ENCODE measurements around the gene ZNF304. TPM values are rescaled to one million over a fixed set of nuclear protein-coding genes. Genes with fewer than 3 reads are reported as not detected.

Gene ZNF304
- total RNA-seq (2012; rRNA removed) (11.9 and 16.1 TPM in 2 replicates), polyA plus RNA-seq (2012; rRNA removed) (2.9 and 3.9 TPM in 2 replicates), Bru-seq, nascent RNA (percentile 71 among the genes with signal in this experiment), BruChase-seq, experiment 1, labeled RNA remaining after a 6-hour chase (percentile 61 among the genes with signal in this experiment), BruChase-seq, experiment 2, labeled RNA remaining after a 2-hour chase (percentile 70 among the genes with signal in this experiment)
- 1.1 and 1.5 TPM in 2 replicates for polyA plus RNA-seq (2012; cell fraction: cytosol; rRNA removed)
- polyA plus RNA-seq (2012; cell fraction: nucleus; rRNA removed; ENCODE audit: low replicate concordance): 1.6 and 7.9 TPM in 2 replicates
- long read RNA-seq, full-length matches to known transcripts: 5 of 7 reads
- long read RNA-seq, partial matches to known transcripts: 0 of 7 reads
- long read RNA-seq, other reads (novel, unspliced or antisense): 2 of 7 reads

DNA sequence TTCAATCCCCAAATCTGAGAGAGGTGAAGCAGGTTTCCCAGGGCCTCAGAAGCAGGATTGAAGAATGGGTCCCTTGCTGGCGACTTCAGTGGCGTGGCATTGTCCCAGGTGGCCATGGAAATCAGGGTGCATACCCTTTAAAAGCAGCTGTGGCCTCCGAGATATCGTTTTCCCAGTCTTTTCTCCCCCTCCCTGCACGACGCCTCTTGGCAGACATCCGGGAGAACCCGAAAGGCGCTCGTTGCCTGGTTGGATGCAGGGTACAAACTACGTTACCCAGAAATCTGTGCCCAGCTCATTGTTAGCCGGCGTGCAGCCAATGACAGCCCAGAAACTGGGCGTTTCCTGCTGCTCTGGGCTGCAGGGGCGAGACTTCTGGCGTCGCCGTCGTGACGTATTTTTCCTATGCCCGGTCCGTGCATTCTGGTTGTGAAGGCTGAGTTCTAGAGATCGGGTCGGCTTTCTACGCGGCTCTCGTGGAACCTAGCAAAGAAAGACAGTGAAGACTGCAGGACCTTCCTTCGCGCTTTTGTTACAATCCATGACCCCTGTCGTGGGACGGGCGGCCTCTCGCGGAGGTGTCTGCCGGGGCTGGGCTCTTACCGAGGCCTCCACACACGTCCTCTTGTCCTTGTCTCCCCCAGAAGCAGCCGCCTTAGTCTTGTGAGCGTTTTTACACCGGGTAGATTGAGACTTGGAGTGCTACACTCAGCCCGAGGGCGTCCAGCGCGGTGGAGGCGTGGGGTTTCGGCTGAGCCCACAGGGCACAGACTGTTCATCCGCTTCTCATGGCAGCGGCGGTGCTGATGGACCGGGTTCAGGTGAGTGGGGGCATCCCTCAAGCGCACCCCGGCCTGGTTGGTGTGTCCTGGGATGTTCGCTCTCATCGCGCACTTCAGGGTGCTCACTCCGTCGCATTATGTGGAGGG lies at the start of gene ZNF304:
Gene ZNF304, plus strand, starts transcription at position 395 of the 929 bp plus-strand sequence. Its CDS starts 394 bp downstream, at position 789.
- Histone ChIP-seq H3K14ac (replicated peaks; ENCODE audit: low read depth, low read length) (peak within 1 kb of the TSS; percentile 81), H2BK15ac (ENCODE audit: low read depth, low read length) (no peak within 1 kb of the TSS), H3K4ac (ENCODE audit: low read depth, low read length) (peak within 1 kb of the TSS; percentile 87), H4K91ac (ENCODE audit: insufficient read depth, low read depth, low read length) (peak within 1 kb of the TSS; percentile 85), H3K4me1 (ENCODE audit: control insufficient read depth, insufficient read depth, low read length) (peaks cover 4% of the 10 kb centered on the region; the same call in 1 of the 2 replicates), H3K36me3 (ENCODE audit: control insufficient read depth, insufficient read depth, low read length) (peaks cover 25% of the 10 kb centered on the region), H2AK9ac (replicated peaks; ENCODE audit: low read depth, low read length, poor library complexity) (peak within 1 kb of the TSS; percentile 47), H3K56ac (ENCODE audit: extremely low read depth, insufficient read depth, low read length) (peak within 1 kb of the TSS; percentile 76), H3K79me1 (ENCODE audit: low read depth in 1 of 2, low read length in 2 of 2) (peaks cover 16 to 47% of the 10 kb centered on the region in 2 experiments; a peak in 3 of 4 replicates), H2AFZ (replicated peaks; ENCODE audit: low read length, poor library complexity) (peak within 1 kb of the TSS; percentile 95), H3K9me1 (ENCODE audit: insufficient read depth, low read length) (peaks cover 15% of the 10 kb centered on the region), H3K18ac (ENCODE audit: low read depth, low read length) (peak within 1 kb of the TSS; percentile 42; the same call in 1 of the 2 replicates), H3K27me3 (ENCODE audit: control insufficient read depth, insufficient read depth, low read length) (no peaks in the 10 kb centered on the region), H3K4me3 (ENCODE audit: insufficient read depth, low read depth, low read length) (peak within 1 kb of the TSS; percentile 85), H2BK20ac (ENCODE audit: low read depth, low read length) (no peak within 1 kb of the TSS), H2AK5ac (ENCODE audit: low read depth, low read length) (peak within 1 kb of the TSS; percentile 62), H4K20me1 (ENCODE audit: insufficient read depth, low read length) (0 out of 2 replicates have a peak, but pooled peaks cover 10% of the 10 kb centered on the region), H3K9ac (ENCODE audit: low read depth, low read length) (peak within 1 kb of the TSS; percentile 96), H2BK5ac (ENCODE audit: low read depth, low read length, poor library complexity, severe bottlenecking) (peak within 1 kb of the TSS; percentile 80), H3K23ac (ENCODE audit: low read depth, low read length) (peak within 1 kb of the TSS; percentile 88; the same call in 1 of the 2 replicates), H4K5ac (ENCODE audit: low read depth, low read length) (peak within 1 kb of the TSS; percentile 99), H3K9me3 (ENCODE audit: control insufficient read depth, insufficient read depth, low read length) (no peaks in the 10 kb centered on the region), H3K27ac (ENCODE audit: insufficient read depth, low read length) (peak within 1 kb of the TSS; percentile 85), H4K8ac (ENCODE audit: low read depth in 2 of 2, low read length in 2 of 2) (peak within 1 kb of the TSS; percentile 96 to 98), H3K4me2 (ENCODE audit: low read depth, low read length) (peak within 1 kb of the TSS; percentile 90), H2BK120ac (ENCODE audit: low read depth, low read length) (peak within 1 kb of the TSS; percentile 30; the same call in 1 of the 2 replicates)
- WGBS, 2 experiments (ENCODE audit: extremely low coverage in 2 of 2, insufficient read length in 1 of 2): 1% methylated on average over 21 of the region's 57 CpGs; no CpG with 5 or more reads in 1 of the 2 experiments
- dilution Hi-C loops (cut with HindIII; ENCODE audit: low sequenced_read_pairs, unreplicated experiment) (no loop called here), intact Hi-C loops (cut with micrococcal nuclease) (no loop called here), in situ Hi-C loops (cut with MboI; ENCODE audit: low sequenced_read_pairs) (no loop called here)
- ChIA-PET CTCF (no interaction called here), POLR2A (ENCODE audit: unreplicated experiment) (interaction anchor here (0.6 to 1.0 kb wide), 2 partner anchors 9 to 11 kb away, joined by 3 to 4 read pairs; no protein-coding TSS in a partner anchor)
- DNase-seq (peak; percentile 95), ATAC-seq (ENCODE audit: low read depth) (peak; percentile 99)
- no TSS peak for BruUV-seq (replicated peaks)
- peak; percentile 54; the same call in 1 of the 2 replicates for TF ChIP-seq POLR2A (IDR thresholded peaks at IDR 0.05; ENCODE audit: low read depth, low read length)
- TF ChIP-seq MAZ (IDR thresholded peaks at IDR 0.05; ENCODE audit: borderline replicate concordance, low read depth, low read length): peak; percentile 48; the same call in 1 of the 2 replicates
- no peak for TF ChIP-seq NFE2L2 (IDR thresholded peaks at IDR 0.05; ENCODE audit: low read depth, low read length)
- TF ChIP-seq, protein P1, sequence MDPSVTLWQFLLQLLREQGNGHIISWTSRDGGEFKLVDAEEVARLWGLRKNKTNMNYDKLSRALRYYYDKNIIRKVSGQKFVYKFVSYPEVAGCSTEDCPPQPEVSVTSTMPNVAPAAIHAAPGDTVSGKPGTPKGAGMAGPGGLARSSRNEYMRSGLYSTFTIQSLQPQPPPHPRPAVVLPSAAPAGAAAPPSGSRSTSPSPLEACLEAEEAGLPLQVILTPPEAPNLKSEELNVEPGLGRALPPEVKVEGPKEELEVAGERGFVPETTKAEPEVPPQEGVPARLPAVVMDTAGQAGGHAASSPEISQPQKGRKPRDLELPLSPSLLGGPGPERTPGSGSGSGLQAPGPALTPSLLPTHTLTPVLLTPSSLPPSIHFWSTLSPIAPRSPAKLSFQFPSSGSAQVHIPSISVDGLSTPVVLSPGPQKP (IDR thresholded peaks at IDR 0.05; ENCODE audit: borderline replicate concordance, low read depth, low read length): no peak
- TF ChIP-seq MXI1 (IDR thresholded peaks at IDR 0.05; ENCODE audit: borderline replicate concordance, low read depth, low read length): peak; percentile 90

Data from IMR-90 (cell line).